ENCODE measurements around the gene WHAMM. TPM values are rescaled to one million over a fixed set of nuclear protein-coding genes. Genes with fewer than 3 reads are reported as not detected.
"Not testable (repeated sequence)": the region's sequence is repeated elsewhere in the genome, so short reads cannot be mapped to it uniquely, and the experiment has no call there.

WHAMM gene
- total and polyA plus RNA-seq, 4 donors, result 4.4 to 9.8 (median 7.3) TPM

DNA sequence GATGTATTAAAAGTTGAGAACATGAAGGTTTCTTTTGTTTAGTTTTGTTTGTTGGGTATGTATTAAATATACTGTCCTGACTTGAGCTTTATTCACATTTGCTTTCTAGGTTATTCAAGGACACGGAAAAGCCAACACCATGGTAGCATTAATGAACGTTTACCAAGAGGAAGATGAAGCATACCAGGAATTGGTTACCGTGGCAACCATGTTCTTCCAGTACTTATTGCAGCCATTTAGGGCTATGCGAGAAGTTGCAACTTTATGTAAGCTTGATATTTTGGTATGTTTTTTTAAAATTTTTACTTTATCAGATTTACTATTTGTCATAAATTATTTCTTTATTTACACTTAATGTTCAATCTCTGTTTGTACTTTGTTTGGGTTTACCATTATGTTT, 3.6 kb downstream of the WHAMM start:
- no peaks in the 10 kb centered on the region for H3K9me3 ChIP-seq (ENCODE audit: control insufficient read depth, insufficient read depth, low read length)
- peaks cover 11% of the 10 kb centered on the region for H3K4me1 ChIP-seq (ENCODE audit: control insufficient read depth, insufficient read depth, low read length)
- no peak overlapping the region for H3K27ac ChIP-seq (ENCODE audit: low read depth, low read length)
- 57% methylated on average over 3 of the region's 4 CpGs for WGBS (ENCODE audit: insufficient coverage)
- peak in 2 of 6 donors; percentile 17 to 37 for DNase-seq (ENCODE audit: low read depth in 4 of 6, low spot score in 6 of 6)
- H3K36me3 ChIP-seq (ENCODE audit: control insufficient read depth, insufficient read depth, low read length), result peaks cover 6% of the 10 kb centered on the region
- H3K27me3 ChIP-seq (ENCODE audit: control insufficient read depth, insufficient read depth, low read length), result no peaks in the 10 kb centered on the region
- no peak overlapping the region for H3K4me3 ChIP-seq (ENCODE audit: low read depth, low read length)

DNA sequence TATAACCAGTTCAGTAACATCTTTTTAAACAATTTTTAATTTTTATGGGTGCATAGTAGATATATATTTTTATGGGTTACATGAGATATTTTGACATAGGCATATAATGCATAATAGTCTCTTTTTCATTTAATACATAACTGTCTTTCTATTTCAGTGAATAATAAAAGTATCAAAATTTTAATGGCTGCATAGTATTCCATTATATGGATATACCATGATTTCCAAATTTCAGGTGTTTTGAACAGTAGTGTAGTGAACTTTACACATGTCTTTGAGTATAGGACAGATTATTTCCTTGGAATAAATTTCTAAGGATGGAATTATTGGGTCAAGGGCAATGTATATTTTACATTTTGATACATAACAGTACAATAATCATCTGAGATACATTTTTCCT, 10.7 kb downstream of the WHAMM start:
- H3K9me3 ChIP-seq (ENCODE audit: control insufficient read depth, insufficient read depth, low read length), result no peaks in the 10 kb centered on the region
- H3K4me3 ChIP-seq (ENCODE audit: low read depth, low read length), result no peak overlapping the region
- H3K27ac ChIP-seq (ENCODE audit: low read depth, low read length), result no peak overlapping the region
- H3K27me3 ChIP-seq (ENCODE audit: control insufficient read depth, insufficient read depth, low read length), result no peaks in the 10 kb centered on the region
- H3K4me1 ChIP-seq (ENCODE audit: control insufficient read depth, insufficient read depth, low read length), result no peaks in the 10 kb centered on the region
- DNase-seq (ENCODE audit: low read depth in 4 of 6, low spot score in 6 of 6), result no peak
- H3K36me3 ChIP-seq (ENCODE audit: control insufficient read depth, insufficient read depth, low read length), result peaks cover 22% of the 10 kb centered on the region

DNA sequence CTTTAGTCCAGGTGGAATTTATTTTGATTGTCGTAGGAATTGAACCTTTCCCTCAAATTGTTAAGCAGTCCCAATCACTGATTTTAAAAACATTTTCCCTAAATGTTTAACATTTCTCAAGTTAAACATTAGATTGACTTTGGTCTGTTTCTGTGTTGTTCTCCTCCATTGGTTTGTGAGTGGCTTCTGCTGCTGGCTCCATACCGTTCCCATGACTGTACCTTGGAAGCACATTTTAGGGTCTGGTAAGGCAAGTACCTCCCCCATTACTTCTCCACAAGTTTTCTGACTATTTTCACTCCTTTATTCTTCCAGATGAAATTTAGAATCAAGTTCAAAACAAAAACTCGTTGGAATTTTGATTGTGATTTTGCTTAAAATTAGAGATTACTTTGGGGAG, 12.0 kb downstream of the WHAMM start:
- WGBS (ENCODE audit: insufficient coverage), result 100% methylated on average over 1 of the region's 3 CpGs
- not testable (repeated sequence) for H3K4me3 ChIP-seq (ENCODE audit: low read depth, low read length); H3K27ac ChIP-seq (ENCODE audit: low read depth, low read length); H3K27me3 ChIP-seq (ENCODE audit: control insufficient read depth, insufficient read depth, low read length); H3K9me3 ChIP-seq (ENCODE audit: control insufficient read depth, insufficient read depth, low read length); H3K4me1 ChIP-seq (ENCODE audit: control insufficient read depth, insufficient read depth, low read length); DNase-seq (ENCODE audit: low read depth in 4 of 6, low spot score in 6 of 6)
- H3K36me3 ChIP-seq (ENCODE audit: control insufficient read depth, insufficient read depth, low read length), result peaks cover 26% of the 10 kb centered on the region

DNA sequence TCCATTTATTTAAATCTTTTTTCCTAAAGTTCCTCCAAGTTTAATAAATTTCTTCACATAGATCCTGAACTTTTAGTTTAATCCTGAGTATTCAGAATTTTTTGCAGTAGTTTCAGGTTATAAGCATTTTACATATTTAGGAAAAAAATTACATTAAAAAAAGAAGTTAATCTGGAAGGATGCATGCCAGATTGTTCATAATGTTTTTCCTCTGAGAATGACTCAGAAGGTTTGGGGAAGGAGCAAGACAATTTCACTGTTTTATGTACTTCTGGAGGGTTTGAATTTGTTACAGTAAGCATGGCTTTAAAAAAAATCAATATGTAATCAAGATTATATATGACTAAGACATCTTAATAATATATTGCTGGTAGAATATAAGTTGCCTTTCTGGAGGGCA, 12.4 kb downstream of the WHAMM start:
- H3K4me1 ChIP-seq (ENCODE audit: control insufficient read depth, insufficient read depth, low read length); H3K9me3 ChIP-seq (ENCODE audit: control insufficient read depth, insufficient read depth, low read length); H3K27me3 ChIP-seq (ENCODE audit: control insufficient read depth, insufficient read depth, low read length); DNase-seq (ENCODE audit: low read depth in 4 of 6, low spot score in 6 of 6); H3K27ac ChIP-seq (ENCODE audit: low read depth, low read length); H3K4me3 ChIP-seq (ENCODE audit: low read depth, low read length): not testable (repeated sequence)
- peaks cover 28% of the 10 kb centered on the region for H3K36me3 ChIP-seq (ENCODE audit: control insufficient read depth, insufficient read depth, low read length)

DNA sequence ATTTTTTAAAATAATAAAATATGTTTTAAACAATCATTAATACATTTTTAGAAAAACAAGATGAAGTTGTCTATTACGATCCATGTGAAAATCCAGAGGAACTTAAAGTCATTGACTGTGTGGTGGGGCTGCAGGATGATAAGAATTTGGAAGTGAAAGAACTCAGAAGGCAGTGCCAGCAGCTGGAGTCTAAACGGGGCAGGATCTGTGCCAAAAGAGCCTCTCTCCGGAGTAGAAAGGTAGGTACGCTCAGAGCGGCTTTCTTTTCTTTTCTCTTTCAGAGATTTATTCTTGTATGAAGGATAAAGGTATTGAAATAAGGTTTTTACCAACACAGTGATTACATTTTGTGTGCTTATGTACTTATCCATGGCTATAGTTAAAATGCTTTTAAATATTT, 13.6 kb downstream of the WHAMM start:
- H3K27me3 ChIP-seq (ENCODE audit: control insufficient read depth, insufficient read depth, low read length), result no peaks in the 10 kb centered on the region
- H3K4me3 ChIP-seq (ENCODE audit: low read depth, low read length), result no peak overlapping the region
- no peaks in the 10 kb centered on the region for H3K9me3 ChIP-seq (ENCODE audit: control insufficient read depth, insufficient read depth, low read length)
- no peaks in the 10 kb centered on the region for H3K4me1 ChIP-seq (ENCODE audit: control insufficient read depth, insufficient read depth, low read length)
- H3K36me3 ChIP-seq (ENCODE audit: control insufficient read depth, insufficient read depth, low read length), result peaks cover 35% of the 10 kb centered on the region
- H3K27ac ChIP-seq (ENCODE audit: low read depth, low read length), result no peak overlapping the region
- no CpG with 5 or more reads among the region's 5 CpGs for WGBS (ENCODE audit: insufficient coverage)
- DNase-seq (ENCODE audit: low read depth in 4 of 6, low spot score in 6 of 6), result no peak

DNA sequence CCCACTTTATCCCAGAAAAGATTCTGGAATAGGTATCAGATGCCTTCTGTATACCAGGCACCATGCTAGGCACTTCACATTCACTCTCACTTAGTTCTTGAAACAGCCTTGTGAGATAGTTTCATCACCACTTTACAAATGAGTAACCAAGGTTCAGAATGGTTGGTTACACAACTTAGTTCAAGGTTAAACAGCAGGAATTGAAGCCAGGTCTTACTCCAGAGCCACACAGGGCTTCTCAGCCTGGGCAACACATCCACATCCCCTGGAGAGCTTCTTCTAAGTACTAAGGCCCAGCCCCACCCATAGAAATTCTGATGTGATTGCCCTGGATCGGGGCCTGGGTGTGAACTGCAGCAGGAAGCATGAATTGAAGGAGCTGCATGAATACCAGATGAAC, 18.6 kb downstream of the WHAMM start:
- no peak overlapping the region for H3K27ac ChIP-seq (ENCODE audit: low read depth, low read length)
- H3K27me3 ChIP-seq (ENCODE audit: control insufficient read depth, insufficient read depth, low read length), result no peaks in the 10 kb centered on the region
- no peak for DNase-seq (ENCODE audit: low read depth in 4 of 6, low spot score in 6 of 6)
- peaks cover 48% of the 10 kb centered on the region for H3K36me3 ChIP-seq (ENCODE audit: control insufficient read depth, insufficient read depth, low read length)
- no peaks in the 10 kb centered on the region for H3K9me3 ChIP-seq (ENCODE audit: control insufficient read depth, insufficient read depth, low read length)
- no peaks in the 10 kb centered on the region for H3K4me1 ChIP-seq (ENCODE audit: control insufficient read depth, insufficient read depth, low read length)
- 100% methylated on average over 1 of the region's 1 CpG for WGBS (ENCODE audit: insufficient coverage)
- no peak overlapping the region for H3K4me3 ChIP-seq (ENCODE audit: low read depth, low read length)

DNA sequence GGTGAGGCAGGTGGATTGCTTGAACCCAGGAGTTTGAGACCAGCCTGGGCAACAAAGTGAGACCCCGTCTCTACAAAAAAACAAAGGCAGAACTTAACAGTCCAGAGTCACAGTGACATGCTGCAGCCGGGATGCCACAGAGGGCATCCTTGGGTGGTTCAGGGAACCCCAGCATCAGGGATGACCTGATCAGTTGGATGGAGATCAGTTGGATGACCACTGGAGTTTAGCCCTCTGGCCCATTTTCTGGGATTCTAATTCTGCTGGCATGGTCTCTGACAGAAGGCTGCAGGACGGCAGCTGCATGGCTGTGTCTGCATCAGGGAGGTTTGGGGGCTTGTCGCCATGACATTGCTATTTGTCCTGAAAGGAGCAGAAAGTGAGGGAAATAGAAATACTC, 19.8 kb downstream of the WHAMM start:
- Histone ChIP-seq H3K4me1 (ENCODE audit: control insufficient read depth, insufficient read depth, low read length) (no peaks in the 10 kb centered on the region), H3K4me3 (ENCODE audit: low read depth, low read length) (no peak overlapping the region), H3K27ac (ENCODE audit: low read depth, low read length) (no peak overlapping the region), H3K27me3 (ENCODE audit: control insufficient read depth, insufficient read depth, low read length) (no peaks in the 10 kb centered on the region), H3K9me3 (ENCODE audit: control insufficient read depth, insufficient read depth, low read length) (no peaks in the 10 kb centered on the region), H3K36me3 (ENCODE audit: control insufficient read depth, insufficient read depth, low read length) (peaks cover 52% of the 10 kb centered on the region)
- WGBS (ENCODE audit: insufficient coverage), result 95% methylated on average over 4 of the region's 4 CpGs
- no peak for DNase-seq (ENCODE audit: low read depth in 4 of 6, low spot score in 6 of 6)

DNA sequence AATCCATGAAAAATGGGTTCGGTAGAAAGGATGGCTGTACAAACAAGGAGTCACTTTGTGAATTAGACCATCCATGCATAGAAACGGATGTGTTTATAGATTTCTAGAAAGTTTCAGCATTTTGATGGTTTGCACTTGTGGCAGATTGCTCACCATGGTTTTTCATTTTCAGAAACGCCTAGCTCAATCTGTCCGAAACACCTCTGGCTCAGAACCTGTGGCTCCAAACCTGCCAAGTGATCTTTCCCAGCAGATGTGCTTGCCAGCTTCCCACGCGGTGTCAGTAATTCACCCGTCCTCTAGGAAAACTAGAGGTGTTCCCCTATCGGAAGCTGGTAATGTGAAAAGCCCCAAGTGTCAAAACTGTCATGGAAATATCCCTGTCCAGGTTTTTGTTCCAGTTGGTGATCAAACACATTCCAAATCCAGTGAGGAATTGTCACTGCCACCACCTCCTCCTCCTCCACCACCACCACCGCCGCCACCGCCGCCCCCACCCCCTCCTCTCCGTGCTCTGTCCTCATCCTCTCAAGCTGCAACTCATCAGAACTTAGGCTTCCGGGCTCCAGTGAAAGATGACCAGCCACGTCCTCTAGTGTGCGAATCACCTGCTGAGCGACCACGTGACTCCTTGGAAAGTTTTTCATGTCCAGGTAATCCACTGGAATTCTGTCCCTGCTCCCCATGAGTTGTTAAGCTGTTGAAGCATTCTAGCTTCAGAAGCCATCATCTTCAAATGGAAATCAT, 21.2 kb downstream of the WHAMM start:
- no peaks in the 10 kb centered on the region for H3K27me3 ChIP-seq (ENCODE audit: control insufficient read depth, insufficient read depth, low read length)
- no peak overlapping the region for H3K4me3 ChIP-seq (ENCODE audit: low read depth, low read length)
- H3K36me3 ChIP-seq (ENCODE audit: control insufficient read depth, insufficient read depth, low read length), result peaks cover 51% of the 10 kb centered on the region
- DNase-seq (ENCODE audit: low read depth in 4 of 6, low spot score in 6 of 6), result no peak
- H3K9me3 ChIP-seq (ENCODE audit: control insufficient read depth, insufficient read depth, low read length), result no peaks in the 10 kb centered on the region
- no peak overlapping the region for H3K27ac ChIP-seq (ENCODE audit: low read depth, low read length)
- no peaks in the 10 kb centered on the region for H3K4me1 ChIP-seq (ENCODE audit: control insufficient read depth, insufficient read depth, low read length)
- WGBS (ENCODE audit: insufficient coverage), result 86% methylated on average over 17 of the region's 18 CpGs

DNA sequence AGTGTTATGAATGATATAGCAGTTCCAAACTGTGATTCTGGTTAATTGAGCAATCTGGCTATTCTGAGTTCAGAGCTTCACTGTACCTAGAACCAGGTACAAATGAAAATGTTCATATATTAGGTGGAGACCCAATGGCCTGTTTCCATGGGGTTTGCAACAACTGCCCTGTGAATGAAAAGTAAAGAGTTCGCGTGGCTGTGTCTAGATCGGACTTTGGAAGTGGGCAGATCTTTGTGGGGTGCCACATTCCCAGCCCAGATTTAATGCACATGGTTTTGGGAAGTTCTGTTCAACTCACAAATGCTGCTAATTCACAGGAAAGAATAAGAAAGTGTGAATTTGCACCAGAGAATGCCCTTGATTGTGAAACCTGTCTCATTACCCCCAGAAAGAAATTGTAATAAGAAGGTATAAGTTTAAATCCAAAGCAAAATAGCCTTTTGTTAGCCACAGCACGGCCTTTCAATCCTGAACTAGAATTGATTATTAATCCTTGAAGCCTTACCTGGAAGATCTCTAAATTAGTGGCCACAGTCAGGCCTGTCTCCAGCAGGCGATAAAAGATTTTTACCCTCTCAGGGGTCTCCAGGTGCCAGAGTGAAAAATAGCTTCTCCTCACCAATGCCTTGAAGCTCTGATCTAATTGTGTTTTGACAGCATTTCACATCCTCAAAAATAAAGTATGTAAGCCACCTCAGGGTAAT, 22.6 kb downstream of the WHAMM start:
- Histone ChIP-seq H3K4me1 (ENCODE audit: control insufficient read depth, insufficient read depth, low read length) (no peaks in the 10 kb centered on the region), H3K27me3 (ENCODE audit: control insufficient read depth, insufficient read depth, low read length) (no peaks in the 10 kb centered on the region), H3K9me3 (ENCODE audit: control insufficient read depth, insufficient read depth, low read length) (no peaks in the 10 kb centered on the region), H3K27ac (ENCODE audit: low read depth, low read length) (no peak overlapping the region), H3K4me3 (ENCODE audit: low read depth, low read length) (no peak overlapping the region), H3K36me3 (ENCODE audit: control insufficient read depth, insufficient read depth, low read length) (peaks cover 62% of the 10 kb centered on the region)
- no peak for DNase-seq (ENCODE audit: low read depth in 4 of 6, low spot score in 6 of 6)
- 84% methylated on average over 4 of the region's 5 CpGs for WGBS (ENCODE audit: insufficient coverage)

All from spinal cord (tissue), 10 donors.